ENCODE results near the gene HSD17B3. TPM values are rescaled to one million over a fixed set of nuclear protein-coding genes. Genes with fewer than 3 reads are reported as not detected.

HSD17B3 gene
- total RNA-seq, 1 experiment from 2014 or later, result not detected

- Histone ChIP-seq H3K27me3 (ENCODE audit: insufficient read depth, low read depth) (peaks cover 15% of the 10 kb centered on the region), H3K4me1 (replicated peaks; ENCODE audit: insufficient read depth) (no peaks in the 10 kb centered on the region), H2AFZ (no peak overlapping the region), H3K79me2 (ENCODE audit: low read depth) (no peaks in the 10 kb centered on the region), H3K9me3 (ENCODE audit: insufficient read depth, low read depth) (no peaks in the 10 kb centered on the region), H3K27ac (no peak overlapping the region), H3K36me3 (ENCODE audit: low read depth) (no peaks in the 10 kb centered on the region), H4K20me1 (ENCODE audit: insufficient read depth) (no peaks in the 10 kb centered on the region), H3K9me2 (ENCODE audit: insufficient read depth) (no peaks in the 10 kb centered on the region), H3K4me3 (no peak overlapping the region), H3K4me2 (no peak overlapping the region), H3F3A (ENCODE audit: insufficient read depth, low read depth) (no peaks in the 10 kb centered on the region)
- DNase-seq, result no peak
- no TSS peak for BruUV-seq (replicated peaks)
- ChIA-PET CTCF (interaction anchor here (0.7 kb wide), 1 partner anchor 960 kb away, joined by 3 read pairs; no protein-coding TSS in a partner anchor), POLR2A (ENCODE audit: unreplicated experiment) (no interaction called here)
- TF ChIP-seq CTCF (conservative IDR thresholded peaks at IDR 0.05), result peak; percentile 36
- TF ChIP-seq EZH2 (IDR thresholded peaks at IDR 0.05; ENCODE audit: low read depth), result no peak
- intact Hi-C loops (cut with micrococcal nuclease; ENCODE audit: unreplicated experiment), result no loop called here
These were observed 56.6 kb downstream of the HSD17B3 start for GRCh38 chr9:96245399-96245798.

GRCh38 chr9:96243778-96244177 lies 58.2 kb downstream of the HSD17B3 start:
- Histone ChIP-seq H4K20me1 (ENCODE audit: insufficient read depth) (no peaks in the 10 kb centered on the region), H3K36me3 (ENCODE audit: low read depth) (no peaks in the 10 kb centered on the region), H3K4me2 (no peak overlapping the region), H3K27ac (no peak overlapping the region), H3K9me2 (ENCODE audit: insufficient read depth) (no peaks in the 10 kb centered on the region), H3K4me3 (no peak overlapping the region), H3K4me1 (replicated peaks; ENCODE audit: insufficient read depth) (no peaks in the 10 kb centered on the region), H3K27me3 (ENCODE audit: insufficient read depth, low read depth) (peaks cover 28% of the 10 kb centered on the region), H3K79me2 (ENCODE audit: low read depth) (no peaks in the 10 kb centered on the region), H2AFZ (no peak overlapping the region), H3K9me3 (ENCODE audit: insufficient read depth, low read depth) (no peaks in the 10 kb centered on the region), H3F3A (ENCODE audit: insufficient read depth, low read depth) (no peaks in the 10 kb centered on the region)
- no peak for DNase-seq
- ChIA-PET POLR2A (ENCODE audit: unreplicated experiment) (interaction anchor here (0.7 kb wide), 1 partner anchor 811 kb away, joined by 5 read pairs; no protein-coding TSS in a partner anchor), CTCF (no interaction called here)
- TF ChIP-seq CTCF (conservative IDR thresholded peaks at IDR 0.05) (no peak), EZH2 (IDR thresholded peaks at IDR 0.05; ENCODE audit: low read depth) (no peak)
- no TSS peak for BruUV-seq (replicated peaks)
- intact Hi-C loops (cut with micrococcal nuclease; ENCODE audit: unreplicated experiment), result no loop called here

GRCh38 chr9:96242811-96243210 lies 59.2 kb downstream of the HSD17B3 start:
- no peak overlapping the region for H3K4me3 ChIP-seq
- ChIA-PET CTCF (no interaction called here), POLR2A (ENCODE audit: unreplicated experiment) (no interaction called here)
- no peak overlapping the region for H3K27ac ChIP-seq
- H3F3A ChIP-seq (ENCODE audit: insufficient read depth, low read depth), result no peaks in the 10 kb centered on the region
- no peaks in the 10 kb centered on the region for H4K20me1 ChIP-seq (ENCODE audit: insufficient read depth)
- no peak overlapping the region for H3K4me2 ChIP-seq
- no peaks in the 10 kb centered on the region for H3K9me3 ChIP-seq (ENCODE audit: insufficient read depth, low read depth)
- no peak for TF ChIP-seq CTCF (conservative IDR thresholded peaks at IDR 0.05)
- TF ChIP-seq EZH2 (IDR thresholded peaks at IDR 0.05; ENCODE audit: low read depth), result no peak
- peaks cover 31% of the 10 kb centered on the region for H3K27me3 ChIP-seq (ENCODE audit: insufficient read depth, low read depth)
- BruUV-seq (replicated peaks), result no TSS peak
- H3K79me2 ChIP-seq (ENCODE audit: low read depth), result no peaks in the 10 kb centered on the region
- H3K9me2 ChIP-seq (ENCODE audit: insufficient read depth), result no peaks in the 10 kb centered on the region
- H2AFZ ChIP-seq, result no peak overlapping the region
- H3K36me3 ChIP-seq (ENCODE audit: low read depth), result no peaks in the 10 kb centered on the region
- DNase-seq, result no peak
- no peaks in the 10 kb centered on the region for H3K4me1 ChIP-seq (replicated peaks; ENCODE audit: insufficient read depth)
- intact Hi-C loops (cut with micrococcal nuclease; ENCODE audit: unreplicated experiment), result no loop called here

Data from PC-9 (cell line).